ENCODE data around the gene ACBD4. TPM values are rescaled to one million over a fixed set of nuclear protein-coding genes. Genes with fewer than 3 reads are reported as not detected.

ACBD4 gene
- total and polyA plus RNA-seq, 2 of the 13 experiments (the other 11 are each of a cell fraction or from before 2014, with no cell fraction given): 16.1 to 26.9 TPM

- TF ChIP-seq, protein P1, sequence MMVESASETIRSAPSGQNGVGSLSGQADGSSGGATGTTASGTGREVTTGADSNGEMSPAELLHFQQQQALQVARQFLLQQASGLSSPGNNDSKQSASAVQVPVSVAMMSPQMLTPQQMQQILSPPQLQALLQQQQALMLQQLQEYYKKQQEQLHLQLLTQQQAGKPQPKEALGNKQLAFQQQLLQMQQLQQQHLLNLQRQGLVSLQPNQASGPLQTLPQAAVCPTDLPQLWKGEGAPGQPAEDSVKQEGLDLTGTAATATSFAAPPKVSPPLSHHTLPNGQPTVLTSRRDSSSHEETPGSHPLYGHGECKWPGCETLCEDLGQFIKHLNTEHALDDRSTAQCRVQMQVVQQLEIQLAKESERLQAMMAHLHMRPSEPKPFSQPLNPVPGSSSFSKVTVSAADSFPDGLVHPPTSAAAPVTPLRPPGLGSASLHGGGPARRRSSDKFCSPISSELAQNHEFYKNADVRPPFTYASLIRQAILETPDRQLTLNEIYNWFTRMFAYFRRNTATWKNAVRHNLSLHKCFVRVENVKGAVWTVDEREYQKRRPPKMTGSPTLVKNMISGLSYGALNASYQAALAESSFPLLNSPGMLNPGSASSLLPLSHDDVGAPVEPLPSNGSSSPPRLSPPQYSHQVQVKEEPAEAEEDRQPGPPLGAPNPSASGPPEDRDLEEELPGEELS (CRISPR knock-in tag; IDR thresholded peaks at IDR 0.05): no peak
- TF ChIP-seq HOMEZ (CRISPR knock-in tag; IDR thresholded peaks at IDR 0.05; ENCODE audit: low read depth): no peak
- TF ChIP-seq SATB2 (CRISPR knock-in tag; IDR thresholded peaks at IDR 0.05): no peak
- no peak for TF ChIP-seq RFXAP (CRISPR knock-in tag; IDR thresholded peaks at IDR 0.05; ENCODE audit: borderline replicate concordance)
- no peak for TF ChIP-seq HIVEP1 (CRISPR knock-in tag; IDR thresholded peaks at IDR 0.05)
- TF ChIP-seq ZNF646 (CRISPR knock-in tag; IDR thresholded peaks at IDR 0.05): no peak
- TF ChIP-seq ELF3 (CRISPR knock-in tag; IDR thresholded peaks at IDR 0.05): no peak
- no peak; the same call in 1 of the 2 replicates for TF ChIP-seq ZBTB7B (CRISPR knock-in tag; IDR thresholded peaks at IDR 0.05)
- TF ChIP-seq, protein P2, sequence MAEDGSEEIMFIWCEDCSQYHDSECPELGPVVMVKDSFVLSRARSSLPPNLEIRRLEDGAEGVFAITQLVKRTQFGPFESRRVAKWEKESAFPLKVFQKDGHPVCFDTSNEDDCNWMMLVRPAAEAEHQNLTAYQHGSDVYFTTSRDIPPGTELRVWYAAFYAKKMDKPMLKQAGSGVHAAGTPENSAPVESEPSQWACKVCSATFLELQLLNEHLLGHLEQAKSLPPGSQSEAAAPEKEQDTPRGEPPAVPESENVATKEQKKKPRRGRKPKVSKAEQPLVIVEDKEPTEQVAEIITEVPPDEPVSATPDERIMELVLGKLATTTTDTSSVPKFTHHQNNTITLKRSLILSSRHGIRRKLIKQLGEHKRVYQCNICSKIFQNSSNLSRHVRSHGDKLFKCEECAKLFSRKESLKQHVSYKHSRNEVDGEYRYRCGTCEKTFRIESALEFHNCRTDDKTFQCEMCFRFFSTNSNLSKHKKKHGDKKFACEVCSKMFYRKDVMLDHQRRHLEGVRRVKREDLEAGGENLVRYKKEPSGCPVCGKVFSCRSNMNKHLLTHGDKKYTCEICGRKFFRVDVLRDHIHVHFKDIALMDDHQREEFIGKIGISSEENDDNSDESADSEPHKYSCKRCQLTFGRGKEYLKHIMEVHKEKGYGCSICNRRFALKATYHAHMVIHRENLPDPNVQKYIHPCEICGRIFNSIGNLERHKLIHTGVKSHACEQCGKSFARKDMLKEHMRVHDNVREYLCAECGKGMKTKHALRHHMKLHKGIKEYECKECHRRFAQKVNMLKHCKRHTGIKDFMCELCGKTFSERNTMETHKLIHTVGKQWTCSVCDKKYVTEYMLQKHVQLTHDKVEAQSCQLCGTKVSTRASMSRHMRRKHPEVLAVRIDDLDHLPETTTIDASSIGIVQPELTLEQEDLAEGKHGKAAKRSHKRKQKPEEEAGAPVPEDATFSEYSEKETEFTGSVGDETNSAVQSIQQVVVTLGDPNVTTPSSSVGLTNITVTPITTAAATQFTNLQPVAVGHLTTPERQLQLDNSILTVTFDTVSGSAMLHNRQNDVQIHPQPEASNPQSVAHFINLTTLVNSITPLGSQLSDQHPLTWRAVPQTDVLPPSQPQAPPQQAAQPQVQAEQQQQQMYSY (CRISPR knock-in tag; IDR thresholded peaks at IDR 0.05): peak; percentile 35; the same call in 1 of the 2 replicates
- peak; percentile 87 for TF ChIP-seq ZNF430 (CRISPR knock-in tag; IDR thresholded peaks at IDR 0.05)
- no peak for TF ChIP-seq PBX2 (CRISPR knock-in tag; IDR thresholded peaks at IDR 0.05)
- no peak for TF ChIP-seq MAFK (conservative IDR thresholded peaks at IDR 0.05 in 1 of 2, IDR thresholded peaks at IDR 0.05 in 1 of 2; ENCODE audit: low read length in 2 of 2)
These were observed 14.5 kb downstream of the ACBD4 start (continued) for GRCh38 chr17:45149669-45150664.
